NT2/D1 (cell line): ENCODE measurements around the gene IGSF10.

ENCODE experiments used
- YY1 ChIP-seq: IDR thresholded peaks from 2 replicates; pipeline ENCODE4 v1.6.1; 2011; ENCODE audit not compliant: insufficient read length, insufficient read depth
- ZNF274 ChIP-seq: IDR thresholded peaks from 2 replicates; pipeline ENCODE4 v1.6.1; 2011; ENCODE audit warnings: mild to moderate bottlenecking, low read depth, low read length

GRCh38 chr3:151452841-151453240 is 8.0 kb downstream of the IGSF10 start:
- no peak for TF ChIP-seq YY1
- no peak for TF ChIP-seq ZNF274
